G401 (cell line): Measurements from ENCODE around the gene SCAMP3. TPM values are rescaled to one million over a fixed set of nuclear protein-coding genes. Genes with fewer than 3 reads are reported as not detected.
A peak's percentile ranks its signal among the peaks of the same experiment; 100 is the strongest.

Experiments
- DNase-seq: peaks from one replicate; pipeline ENCODE4 v3.0.0-alpha.2; 2015; ENCODE audit warnings: low spot score
- in situ Hi-C: cut with HindIII; loops from 2 replicates; pipeline ENCODE4 v1.10.0; 2016; ENCODE audit warnings: low sequenced_read_pairs, mixed read lengths
- total RNA-seq: library from RNA; depleted of rRNA; stranded (reverse); fragments of >200 nt; shearing (Covaris generic); gene quantifications from 2 replicates; pipeline ENCODE4 v1.2.3, GENCODE V29; 2014; rRNA removed

The SCAMP3 gene
- total RNA-seq, 1 experiment from 2014 or later, result 24.3 TPM

DNA sequence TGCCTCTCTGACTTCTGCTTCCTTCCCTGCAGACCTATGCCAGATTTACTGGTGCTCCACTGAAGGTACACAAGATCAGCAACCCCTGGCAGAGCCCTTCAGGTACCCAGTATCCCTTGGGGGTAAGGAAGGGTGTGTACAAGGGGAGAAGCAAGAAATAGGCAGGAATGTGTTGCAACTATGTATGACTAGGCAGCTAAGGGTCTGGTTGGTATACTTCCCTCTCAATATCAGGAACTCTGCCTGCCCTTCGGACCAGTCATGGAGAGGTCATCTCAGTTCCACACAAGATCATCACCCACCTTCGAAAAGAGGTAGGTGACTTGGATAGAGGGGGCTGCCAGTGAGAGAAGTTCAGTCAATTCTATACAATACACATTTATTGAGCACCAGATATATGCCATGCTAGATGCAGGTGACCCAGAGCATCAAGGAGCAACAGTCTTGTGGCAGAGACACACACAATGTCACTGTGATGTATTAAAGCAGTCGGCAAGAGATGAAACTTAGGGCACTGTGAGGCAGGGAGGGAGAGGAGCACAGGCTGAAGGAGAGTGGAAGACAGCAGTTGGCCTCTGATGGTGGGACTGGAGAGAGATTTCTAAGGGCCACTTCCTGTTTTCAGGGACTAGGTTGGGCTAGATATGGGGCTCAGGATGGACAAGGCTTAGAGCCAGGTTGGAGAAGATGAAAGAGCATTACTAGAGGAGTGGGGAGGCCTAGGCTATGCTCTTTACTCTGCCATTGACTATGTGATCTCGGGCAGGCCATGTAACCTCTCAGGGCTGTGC is 51.7 kb downstream of the SCAMP3 start:
- no peak for DNase-seq
- in situ Hi-C loops, result no loop called here

- in situ Hi-C loops, result no loop called here
- DNase-seq, result no peak
These were observed 52.8 kb downstream of the SCAMP3 start for GRCh38 chr1:155209312-155209721.

GRCh38 chr1:155208541-155209311 is 53.4 kb downstream of the SCAMP3 start, which contains the start of gene MTX1:
TSS of gene MTX1 (plus strand) at chr1:155208695. CDS start at chr1:155208805, 110 bp downstream.
- in situ Hi-C loops, result no loop called here
- DNase-seq, result peak; percentile 84

GRCh38 chr1:155207806-155208540 is 54.2 kb downstream of the SCAMP3 start, which contains the start of gene THBS3:
TSS of gene THBS3 (minus strand) at chr1:155207897. CDS start at chr1:155207876, 21 bp downstream.
- peak; percentile 36 for DNase-seq
- in situ Hi-C loops, result no loop called here

DNA sequence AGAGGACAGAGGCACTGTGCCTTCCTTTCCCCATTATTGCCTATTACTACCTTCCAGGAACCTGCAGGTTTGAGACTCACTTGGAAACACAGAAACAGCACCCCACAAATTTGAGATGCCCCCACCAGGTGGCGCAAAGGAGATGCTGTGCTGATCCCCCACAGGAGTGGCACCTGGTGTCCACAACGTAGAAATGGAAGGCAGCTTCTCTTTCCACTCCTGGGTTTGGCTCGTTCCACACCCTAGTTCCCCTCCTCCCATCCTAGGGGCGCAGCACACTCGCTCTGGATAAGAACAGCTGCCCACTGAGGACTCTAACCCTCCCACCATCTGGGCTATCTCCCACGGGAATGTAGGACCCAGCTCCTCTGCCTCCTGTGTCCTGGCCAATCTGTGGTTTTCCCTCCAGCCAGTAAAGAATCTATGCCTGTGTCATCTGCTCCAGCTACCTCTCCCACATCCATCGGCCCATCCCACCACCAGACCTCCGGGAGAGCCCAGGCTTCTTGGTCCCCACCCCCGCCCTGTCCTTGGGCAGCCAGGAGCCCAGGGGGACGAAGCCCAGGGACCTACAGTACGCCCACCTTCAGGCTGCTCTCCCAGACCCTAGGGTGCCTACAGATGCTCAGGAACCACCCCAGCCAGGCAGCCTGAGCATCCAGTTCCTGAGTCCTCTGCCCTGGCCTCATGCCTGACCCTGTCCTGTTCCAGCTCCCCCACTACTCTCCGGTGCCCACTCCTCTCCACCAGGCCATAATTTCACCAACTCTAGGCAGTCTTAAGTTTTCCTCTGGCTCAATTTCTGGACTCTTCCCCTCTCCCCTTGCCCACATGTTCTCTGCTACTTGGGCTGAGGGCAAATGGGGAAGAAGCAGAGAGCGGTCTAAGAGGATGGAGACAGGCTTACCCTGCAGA is 55.0 kb downstream of the SCAMP3 start:
- DNase-seq, result peak; percentile 84

More for the DNA sequence above, 55.0 kb downstream of the SCAMP3 start:
- in situ Hi-C loops, result no loop called here

Other genes starting within 250 kb of the SCAMP3 start
- gene DCST2, start 228.6 kb downstream of the SCAMP3 start, total RNA-seq, result 0.31 TPM in 1 of 2 replicates, not detected in the other
- not detected in 2 replicates for gene DCST1, start 228.5 kb downstream of the SCAMP3 start, total RNA-seq
- 82.2 and 92.9 TPM in 2 replicates for gene ADAM15, start 211.0 kb downstream of the SCAMP3 start, total RNA-seq
- 14.0 and 26.2 TPM in 2 replicates for gene EFNA4, start 198.6 kb downstream of the SCAMP3 start, total RNA-seq
- gene EFNA3, start 183.5 kb downstream of the SCAMP3 start, total RNA-seq, result 3.3 and 5.1 TPM in 2 replicates
- gene EFNA1, start 134.5 kb downstream of the SCAMP3 start, total RNA-seq, result 2.8 and 5.3 TPM in 2 replicates
- 15.9 and 19.8 TPM in 2 replicates for gene SLC50A1, start 126.5 kb downstream of the SCAMP3 start, total RNA-seq
- gene DPM3, start 121.8 kb downstream of the SCAMP3 start, total RNA-seq, result 83.3 and 104 TPM in 2 replicates
- gene KRTCAP2, start 89.1 kb downstream of the SCAMP3 start, total RNA-seq, result 177 and 223 TPM in 2 replicates
- 0.14 and 0.37 TPM in 2 replicates for gene TRIM46, start 88.5 kb downstream of the SCAMP3 start, total RNA-seq
- gene THBS3, start 54.5 kb downstream of the SCAMP3 start, total RNA-seq, result 75.4 and 79.8 TPM in 2 replicates
- 125 and 126 TPM in 2 replicates for gene MTX1, start 53.7 kb downstream of the SCAMP3 start, total RNA-seq
- gene ENTREP3, start 6.9 kb downstream of the SCAMP3 start, total RNA-seq, result 5.4 and 7.3 TPM in 2 replicates
- 32.1 and 47.4 TPM in 2 replicates for gene CLK2, start 11.1 kb upstream of the SCAMP3 start, total RNA-seq
- 1.1 and 3.3 TPM in 2 replicates for gene HCN3, start 15.1 kb upstream of the SCAMP3 start, total RNA-seq
- not detected in 2 replicates for gene PKLR, start 39.1 kb upstream of the SCAMP3 start, total RNA-seq
- 357 and 361 TPM in 2 replicates for gene FDPS, start 46.5 kb upstream of the SCAMP3 start, total RNA-seq
- 23.9 and 35.0 TPM in 2 replicates for gene RUSC1, start 58.5 kb upstream of the SCAMP3 start, total RNA-seq